Measurements from ENCODE around the gene TPPP2. TPM values are rescaled to one million over a fixed set of nuclear protein-coding genes. Genes with fewer than 3 reads are reported as not detected.

TPPP2 gene
- total RNA-seq, 1 experiment from 2014 or later: not detected

GRCh38 chr14:20989787-20990600 lies 40.0 kb upstream of the TPPP2 start, which contains the start of gene METTL17:
Gene METTL17, plus strand, starts transcription at chr14:20989980. Its CDS starts 23 bp downstream, at chr14:20990003.
- CTCF ChIA-PET: no interaction called here
- in situ Hi-C loops (cut with HindIII; ENCODE audit: low pct_unique_long_range_greater_than_20kb, low sequenced_read_pairs): no loop called here

GRCh38 chr14:20996521-20996920 lies 33.5 kb upstream of the TPPP2 start:
- intact Hi-C loops (cut with micrococcal nuclease; ENCODE audit: unreplicated experiment): no loop called here
- peaks cover 6% of the 10 kb centered on the region for H3K36me3 ChIP-seq (ENCODE audit: control insufficient read depth, insufficient read depth, low read length)
- no peak overlapping the region for H3K4me3 ChIP-seq (ENCODE audit: low read depth in 2 of 2, low read length in 2 of 2)
- H3K4me1 ChIP-seq (ENCODE audit: control insufficient read depth, insufficient read depth, low read length): peaks cover 2% of the 10 kb centered on the region; the same call in 1 of the 2 replicates
- H3K9me3 ChIP-seq (ENCODE audit: control insufficient read depth, insufficient read depth, low read depth, low read length): no peaks in the 10 kb centered on the region
- no TSS peak for BruUV-seq (replicated peaks)
- ChIA-PET POLR2A (interaction anchor here (0.6 kb wide), 1 partner anchor 9 kb away, joined by 4 read pairs; no protein-coding TSS in a partner anchor), CTCF (no interaction called here)
- in situ Hi-C loops (cut with HindIII; ENCODE audit: low pct_unique_long_range_greater_than_20kb, low sequenced_read_pairs): no loop called here
- H3K27me3 ChIP-seq (ENCODE audit: control insufficient read depth, insufficient read depth, low read length): no peaks in the 10 kb centered on the region
- no peak for TF ChIP-seq REST (IDR thresholded peaks at IDR 0.05; ENCODE audit: insufficient read depth in 1 of 2, low read depth in 2 of 2, low read length in 1 of 2)
- TF ChIP-seq TCF7L2 (IDR thresholded peaks at IDR 0.05; ENCODE audit: low read depth, low read length): no peak
- TF ChIP-seq, protein P1, sequence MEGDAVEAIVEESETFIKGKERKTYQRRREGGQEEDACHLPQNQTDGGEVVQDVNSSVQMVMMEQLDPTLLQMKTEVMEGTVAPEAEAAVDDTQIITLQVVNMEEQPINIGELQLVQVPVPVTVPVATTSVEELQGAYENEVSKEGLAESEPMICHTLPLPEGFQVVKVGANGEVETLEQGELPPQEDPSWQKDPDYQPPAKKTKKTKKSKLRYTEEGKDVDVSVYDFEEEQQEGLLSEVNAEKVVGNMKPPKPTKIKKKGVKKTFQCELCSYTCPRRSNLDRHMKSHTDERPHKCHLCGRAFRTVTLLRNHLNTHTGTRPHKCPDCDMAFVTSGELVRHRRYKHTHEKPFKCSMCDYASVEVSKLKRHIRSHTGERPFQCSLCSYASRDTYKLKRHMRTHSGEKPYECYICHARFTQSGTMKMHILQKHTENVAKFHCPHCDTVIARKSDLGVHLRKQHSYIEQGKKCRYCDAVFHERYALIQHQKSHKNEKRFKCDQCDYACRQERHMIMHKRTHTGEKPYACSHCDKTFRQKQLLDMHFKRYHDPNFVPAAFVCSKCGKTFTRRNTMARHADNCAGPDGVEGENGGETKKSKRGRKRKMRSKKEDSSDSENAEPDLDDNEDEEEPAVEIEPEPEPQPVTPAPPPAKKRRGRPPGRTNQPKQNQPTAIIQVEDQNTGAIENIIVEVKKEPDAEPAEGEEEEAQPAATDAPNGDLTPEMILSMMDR (IDR thresholded peaks at IDR 0.05): no peak
- no peak for TF ChIP-seq SIN3A (IDR thresholded peaks at IDR 0.05; ENCODE audit: borderline replicate concordance, insufficient read depth, low read depth, low read length)
- no peak for TF ChIP-seq POLR2AphosphoS5 (IDR thresholded peaks at IDR 0.05; ENCODE audit: low read depth, low read length)
- DNase-seq (ENCODE audit: low read depth, low spot score) (no peak), ATAC-seq (no peak)
- no peak overlapping the region for H3K27ac ChIP-seq (ENCODE audit: low read length)

More at GRCh38 chr14:20989787-20990600, 40.0 kb upstream of the TPPP2 start, which contains the start of gene METTL17:
- Histone ChIP-seq H3K27ac (ENCODE audit: low read length) (peak within 1 kb of the TSS; percentile 93), H3K27me3 (ENCODE audit: control insufficient read depth, insufficient read depth, low read length) (no peaks in the 10 kb centered on the region), H3K36me3 (ENCODE audit: control insufficient read depth, insufficient read depth, low read length) (peaks cover 11% of the 10 kb centered on the region), H3K4me1 (ENCODE audit: control insufficient read depth, insufficient read depth, low read length) (peaks cover 10% of the 10 kb centered on the region), H3K4me3 (ENCODE audit: low read depth in 2 of 2, low read length in 2 of 2) (peak within 1 kb of the TSS; percentile 94 to 97), H3K9me3 (ENCODE audit: control insufficient read depth, insufficient read depth, low read depth, low read length) (no peaks in the 10 kb centered on the region)
- ATAC-seq: peak; percentile 98
- POLR2A ChIA-PET: no interaction called here
- peak; percentile 88 for DNase-seq (ENCODE audit: low read depth, low spot score)
- intact Hi-C loops (cut with micrococcal nuclease; ENCODE audit: unreplicated experiment): no loop called here
- BruUV-seq (replicated peaks): TSS peak; percentile 75
- TF ChIP-seq TCF7L2 (IDR thresholded peaks at IDR 0.05; ENCODE audit: low read depth, low read length): no peak
- TF ChIP-seq REST (IDR thresholded peaks at IDR 0.05; ENCODE audit: insufficient read depth in 1 of 2, low read depth in 2 of 2, low read length in 1 of 2): no peak
- 0 out of 2 replicates have a peak, but pooled peaks have one; percentile 64 for TF ChIP-seq SIN3A (IDR thresholded peaks at IDR 0.05; ENCODE audit: borderline replicate concordance, insufficient read depth, low read depth, low read length)
- TF ChIP-seq, protein P1 (IDR thresholded peaks at IDR 0.05): peak; percentile 36; the same call in 1 of the 2 replicates
- peak; percentile 70 for TF ChIP-seq POLR2AphosphoS5 (IDR thresholded peaks at IDR 0.05; ENCODE audit: low read depth, low read length)
